Duodenal mucosa (tissue), 2 donors: ENCODE data around the gene CLCA1.

Source experiments
- H3K27ac ChIP-seq: one replicate; pipeline ENCODE4 v1.7.0; 2013; ENCODE audit warnings: low read depth, low read length
- H3K27me3 ChIP-seq, 2 donors: one replicate each; pipeline ENCODE4 v1.7.0; 2013; ENCODE audit warnings: low read length in 2 of 2, control low read depth in 1 of 2; ENCODE audit not compliant: insufficient read depth in 2 of 2, control insufficient read depth in 1 of 2
- H3K36me3 ChIP-seq, 2 donors: one replicate each; pipeline ENCODE4 v1.7.0; 2013; ENCODE audit warnings: low read length in 2 of 2, control low read depth in 1 of 2; ENCODE audit not compliant: insufficient read depth in 2 of 2, control insufficient read depth in 1 of 2
- H3K4me1 ChIP-seq, 2 donors: one replicate each; pipeline ENCODE4 v1.7.0; 2013; ENCODE audit warnings: low read length in 2 of 2, control low read depth in 1 of 2; ENCODE audit not compliant: insufficient read depth in 2 of 2, control insufficient read depth in 1 of 2
- H3K4me3 ChIP-seq, 2 donors: one replicate each; pipeline ENCODE4 v1.7.0; 2013; ENCODE audit warnings: low read length in 2 of 2, low read depth in 1 of 2
- H3K9ac ChIP-seq, 2 donors: one replicate each; pipeline ENCODE4 v1.7.0; 2013; ENCODE audit warnings: low read length in 2 of 2, low read depth in 1 of 2
- H3K9me3 ChIP-seq, 2 donors: one replicate each; pipeline ENCODE4 v1.7.0; 2013; ENCODE audit warnings: low read length in 2 of 2, control low read depth in 1 of 2; ENCODE audit not compliant: control insufficient read depth in 1 of 2

The CLCA1 gene

GRCh38 chr1:86436041-86436440 is 32.7 kb upstream of the CLCA1 start:
- Histone ChIP-seq H3K4me3 (no peak overlapping the region), H3K27me3 (no peaks in the 10 kb centered on the region), H3K36me3 (no peaks in the 10 kb centered on the region), H3K4me1 (no peaks in the 10 kb centered on the region), H3K9ac (no peak overlapping the region), H3K9me3 (no peaks in the 10 kb centered on the region), H3K27ac (no peak overlapping the region)

DNA sequence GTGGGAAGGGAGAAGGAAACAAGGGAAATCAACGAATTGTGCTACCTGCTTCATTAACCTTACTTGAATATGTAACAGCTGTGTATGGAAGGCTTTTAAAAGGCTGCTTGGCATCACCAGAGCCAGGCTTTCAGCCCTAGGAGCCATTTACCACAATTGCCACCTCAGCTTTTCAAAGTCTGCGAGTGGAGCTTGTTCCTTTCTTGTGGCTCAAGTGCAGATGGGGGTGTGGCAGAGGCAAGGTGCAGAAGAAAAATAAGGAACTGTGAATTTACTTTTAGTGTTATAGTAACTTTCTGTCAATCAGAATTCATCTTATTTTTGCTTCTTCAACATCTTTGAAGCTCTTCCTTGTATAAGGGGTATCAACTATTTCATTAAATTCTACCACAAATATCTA is 27.1 kb upstream of the CLCA1 start:
- Histone ChIP-seq H3K4me3 (no peak overlapping the region), H3K27ac (no peak overlapping the region), H3K4me1 (no peaks in the 10 kb centered on the region), H3K9me3 (no peaks in the 10 kb centered on the region), H3K36me3 (no peaks in the 10 kb centered on the region), H3K27me3 (no peaks in the 10 kb centered on the region), H3K9ac (no peak overlapping the region)

DNA sequence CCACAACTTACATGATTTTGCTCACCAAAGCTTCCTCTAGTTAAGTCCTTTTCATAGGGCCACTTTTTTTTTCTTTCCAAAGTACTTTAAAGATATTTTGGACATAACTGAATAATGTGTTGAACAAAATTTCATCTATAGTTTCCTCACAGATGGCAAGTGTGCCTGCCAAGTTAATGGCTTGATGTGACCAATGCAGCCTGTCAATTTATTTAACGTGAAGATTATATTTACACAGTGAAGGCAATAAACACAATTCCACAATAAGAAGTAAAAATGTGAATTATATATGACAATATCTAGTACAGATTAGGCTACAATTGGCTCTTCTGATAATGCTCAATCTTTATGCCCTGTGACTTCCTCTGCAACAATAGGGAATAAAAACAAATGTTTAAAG is 26.7 kb upstream of the CLCA1 start:
- Histone ChIP-seq H3K9me3 (no peaks in the 10 kb centered on the region), H3K9ac (no peak overlapping the region), H3K27me3 (no peaks in the 10 kb centered on the region), H3K4me3 (no peak overlapping the region), H3K4me1 (no peaks in the 10 kb centered on the region), H3K27ac (no peak overlapping the region), H3K36me3 (no peaks in the 10 kb centered on the region)

GRCh38 chr1:86445919-86446318 is 22.8 kb upstream of the CLCA1 start:
- Histone ChIP-seq H3K27ac (no peak overlapping the region), H3K27me3 (no peaks in the 10 kb centered on the region), H3K36me3 (no peaks in the 10 kb centered on the region), H3K9ac (no peak overlapping the region), H3K9me3 (no peaks in the 10 kb centered on the region), H3K4me3 (no peak overlapping the region), H3K4me1 (no peaks in the 10 kb centered on the region)

DNA sequence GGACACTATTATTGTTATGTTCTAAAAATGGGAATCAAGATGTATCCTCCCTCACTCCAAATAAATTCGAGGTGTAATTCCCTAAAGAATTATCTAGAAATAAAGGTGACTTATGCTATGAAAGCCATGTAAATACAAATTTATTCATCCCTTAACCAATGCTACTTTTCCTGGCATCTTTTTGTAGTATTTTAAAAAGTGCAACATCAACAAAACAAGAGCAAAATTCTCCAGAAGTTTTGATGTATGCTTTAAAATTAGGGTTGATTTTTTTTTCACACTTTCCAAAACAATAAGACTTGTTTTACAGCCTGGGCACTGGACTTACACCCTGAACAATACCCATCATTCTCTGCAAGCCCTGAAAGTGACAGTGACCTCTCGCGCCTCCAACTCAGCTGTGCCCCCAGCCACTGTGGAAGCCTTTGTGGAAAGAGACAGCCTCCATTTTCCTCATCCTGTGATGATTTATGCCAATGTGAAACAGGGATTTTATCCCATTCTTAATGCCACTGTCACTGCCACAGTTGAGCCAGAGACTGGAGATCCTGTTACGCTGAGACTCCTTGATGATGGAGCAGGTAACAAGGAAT is 21.4 kb upstream of the CLCA1 start:
- Histone ChIP-seq H3K27ac (no peak overlapping the region), H3K9ac (no peak overlapping the region), H3K4me1 (no peaks in the 10 kb centered on the region), H3K4me3 (no peak overlapping the region), H3K36me3 (no peaks in the 10 kb centered on the region), H3K27me3 (no peaks in the 10 kb centered on the region), H3K9me3 (no peaks in the 10 kb centered on the region)

DNA sequence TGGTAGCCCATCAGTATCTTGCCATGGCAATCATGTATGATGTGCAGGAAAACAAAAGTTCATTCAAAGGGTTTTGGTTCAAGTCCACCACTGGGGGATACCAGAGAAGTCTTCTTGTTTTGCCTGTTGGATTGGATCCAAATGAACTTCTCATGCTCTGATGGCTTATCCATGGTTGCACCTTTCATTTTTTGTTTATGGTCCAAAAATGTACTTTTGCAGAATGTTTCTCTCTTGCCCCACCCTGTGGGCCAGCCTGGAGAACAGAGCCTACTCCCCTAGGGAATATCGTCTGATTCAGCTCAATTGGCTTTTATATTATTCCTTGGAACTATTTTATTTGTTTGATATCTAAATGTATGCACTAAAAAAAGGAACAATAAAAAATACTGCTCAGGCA is 20.1 kb upstream of the CLCA1 start:
- Histone ChIP-seq H3K27me3 (no peaks in the 10 kb centered on the region), H3K4me3 (no peak overlapping the region), H3K9ac (no peak overlapping the region), H3K4me1 (no peaks in the 10 kb centered on the region), H3K36me3 (no peaks in the 10 kb centered on the region), H3K9me3 (no peaks in the 10 kb centered on the region), H3K27ac (no peak overlapping the region)

GRCh38 chr1:86449103-86449502 is 19.6 kb upstream of the CLCA1 start:
- Histone ChIP-seq H3K27me3 (no peaks in the 10 kb centered on the region), H3K9ac (no peak overlapping the region), H3K4me1 (no peaks in the 10 kb centered on the region), H3K36me3 (no peaks in the 10 kb centered on the region), H3K4me3 (no peak overlapping the region), H3K27ac (no peak overlapping the region), H3K9me3 (no peaks in the 10 kb centered on the region)

GRCh38 chr1:86450847-86451246 is 17.9 kb upstream of the CLCA1 start:
- Histone ChIP-seq H3K4me3 (no peak overlapping the region), H3K9ac (no peak overlapping the region), H3K27me3 (no peaks in the 10 kb centered on the region), H3K36me3 (no peaks in the 10 kb centered on the region), H3K9me3 (no peaks in the 10 kb centered on the region), H3K4me1 (no peaks in the 10 kb centered on the region), H3K27ac (no peak overlapping the region)

GRCh38 chr1:86453664-86454063 is 15.1 kb upstream of the CLCA1 start:
- Histone ChIP-seq H3K27ac (no peak overlapping the region), H3K27me3 (no peaks in the 10 kb centered on the region), H3K4me3 (no peak overlapping the region), H3K4me1 (no peaks in the 10 kb centered on the region), H3K36me3 (no peaks in the 10 kb centered on the region), H3K9ac (no peak overlapping the region), H3K9me3 (no peaks in the 10 kb centered on the region)

DNA sequence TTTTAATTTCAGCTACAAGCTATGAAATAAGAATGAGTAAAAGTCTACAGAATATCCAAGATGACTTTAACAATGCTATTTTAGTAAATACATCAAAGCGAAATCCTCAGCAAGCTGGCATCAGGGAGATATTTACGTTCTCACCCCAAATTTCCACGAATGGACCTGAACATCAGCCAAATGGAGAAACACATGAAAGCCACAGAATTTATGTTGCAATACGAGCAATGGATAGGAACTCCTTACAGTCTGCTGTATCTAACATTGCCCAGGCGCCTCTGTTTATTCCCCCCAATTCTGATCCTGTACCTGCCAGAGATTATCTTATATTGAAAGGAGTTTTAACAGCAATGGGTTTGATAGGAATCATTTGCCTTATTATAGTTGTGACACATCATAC is 13.7 kb upstream of the CLCA1 start:
- Histone ChIP-seq H3K27ac (no peak overlapping the region), H3K4me1 (no peaks in the 10 kb centered on the region), H3K9me3 (no peaks in the 10 kb centered on the region), H3K27me3 (no peaks in the 10 kb centered on the region), H3K4me3 (no peak overlapping the region), H3K36me3 (no peaks in the 10 kb centered on the region), H3K9ac (no peak overlapping the region)

- H3K4me1 ChIP-seq: peaks cover 0 to 9% of the 10 kb centered on the region in 2 donors
- H3K36me3 ChIP-seq: no peaks in the 10 kb centered on the region
- H3K9ac ChIP-seq: no peak overlapping the region
- no peak overlapping the region for H3K27ac ChIP-seq
- no peak overlapping the region for H3K4me3 ChIP-seq
- H3K9me3 ChIP-seq: no peaks in the 10 kb centered on the region
- no peaks in the 10 kb centered on the region for H3K27me3 ChIP-seq
Measured at GRCh38 chr1:86460998-86461397, 7.7 kb upstream of the CLCA1 start.
